IPS-NIHi7 (cell line): Measurements from ENCODE around the gene TOP1.

Source experiments
- DNase-seq: peaks from one replicate; pipeline ENCODE4 v3.0.0; 2012; ENCODE audit warnings: mixed read lengths; ENCODE audit errors: extremely low spot score

TOP1 gene

DNA sequence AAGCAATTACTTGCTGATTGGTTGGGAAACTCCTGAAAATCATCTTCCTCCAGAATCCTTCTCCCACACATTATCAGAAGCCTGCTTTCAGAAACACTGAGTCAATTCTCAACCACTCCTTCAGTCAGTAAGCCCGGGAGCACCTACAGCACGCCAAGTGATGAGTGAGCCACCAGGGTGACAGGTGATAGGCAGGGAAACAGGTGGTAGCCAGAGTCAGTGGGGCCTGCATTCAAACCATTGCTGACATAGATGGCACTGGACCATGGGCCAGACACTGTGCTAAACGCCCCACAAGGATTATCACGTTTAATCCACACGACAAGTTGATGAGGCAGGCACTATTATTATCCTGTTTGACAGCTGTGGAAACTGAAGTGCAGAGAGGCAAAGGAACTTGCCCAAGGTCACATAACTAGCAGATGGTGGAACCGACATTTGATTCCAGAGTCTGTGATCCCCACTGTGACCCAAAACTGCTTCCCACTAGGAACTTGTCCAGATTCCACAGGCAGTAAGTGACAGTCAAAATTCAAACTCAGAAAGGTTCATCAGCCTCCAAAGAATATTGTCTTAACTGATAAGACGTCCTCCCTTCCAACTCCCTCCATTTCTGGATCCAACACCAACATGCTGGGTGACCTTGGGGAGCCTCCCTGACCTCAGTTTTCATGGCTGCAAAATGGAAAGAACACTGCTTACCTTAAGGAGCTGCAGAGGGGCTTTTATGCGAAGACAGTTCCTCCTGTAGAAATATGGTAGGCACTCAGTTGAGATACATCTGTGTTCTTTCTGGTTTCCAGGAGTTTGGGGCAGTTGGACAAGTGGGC is 23.9 kb upstream of the TOP1 start:
- no peak for DNase-seq

DNA sequence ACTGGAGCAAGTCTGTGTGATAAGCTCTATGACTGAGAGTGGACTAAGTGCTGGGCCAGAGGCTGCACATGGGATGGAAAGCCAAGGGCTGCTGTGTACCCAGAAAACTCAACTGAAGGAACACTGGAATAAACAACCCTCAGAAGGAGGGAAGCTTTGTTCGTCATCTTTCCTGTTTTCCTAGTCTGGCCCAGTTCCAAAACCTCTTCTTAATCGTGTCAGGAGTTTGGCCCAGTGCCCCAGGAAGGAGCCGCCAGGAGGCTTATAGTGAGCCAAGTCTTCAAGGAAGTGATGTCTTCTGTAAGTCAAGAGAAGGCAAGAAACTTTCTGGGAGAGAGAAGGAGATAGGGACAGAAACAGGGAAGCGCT is 23.3 kb upstream of the TOP1 start:
- DNase-seq, result no peak

- no peak for DNase-seq
These were observed 22.3 kb upstream of the TOP1 start for GRCh38 chr20:41006126-41006935.

DNA sequence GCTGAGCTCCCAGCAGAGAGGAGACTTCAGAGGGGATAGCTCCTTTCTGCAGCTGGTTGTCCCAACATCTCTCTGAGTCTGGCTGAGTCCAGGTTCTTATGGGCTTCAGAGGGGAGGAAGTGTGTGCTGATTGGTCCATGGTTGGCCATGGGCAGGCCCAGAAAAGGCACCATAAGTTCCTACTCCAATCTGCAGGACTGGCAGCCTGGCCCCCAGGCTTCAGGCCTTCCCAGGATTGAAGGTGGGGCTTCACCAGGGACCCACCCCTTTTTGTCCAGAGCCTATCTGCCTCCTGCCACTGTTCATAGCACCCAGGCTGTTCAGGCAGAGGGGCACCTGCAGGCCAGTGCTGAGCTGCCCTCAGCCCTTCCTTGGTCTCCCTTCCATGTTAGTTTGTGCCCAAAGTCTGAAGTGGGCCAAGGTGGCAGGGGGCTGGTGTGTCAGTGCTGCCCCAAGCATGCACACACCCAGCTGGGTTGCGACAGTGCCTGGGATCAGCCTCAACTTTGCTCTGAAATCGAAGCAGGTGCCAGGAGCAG is 21.6 kb upstream of the TOP1 start:
- DNase-seq, result no peak

DNA sequence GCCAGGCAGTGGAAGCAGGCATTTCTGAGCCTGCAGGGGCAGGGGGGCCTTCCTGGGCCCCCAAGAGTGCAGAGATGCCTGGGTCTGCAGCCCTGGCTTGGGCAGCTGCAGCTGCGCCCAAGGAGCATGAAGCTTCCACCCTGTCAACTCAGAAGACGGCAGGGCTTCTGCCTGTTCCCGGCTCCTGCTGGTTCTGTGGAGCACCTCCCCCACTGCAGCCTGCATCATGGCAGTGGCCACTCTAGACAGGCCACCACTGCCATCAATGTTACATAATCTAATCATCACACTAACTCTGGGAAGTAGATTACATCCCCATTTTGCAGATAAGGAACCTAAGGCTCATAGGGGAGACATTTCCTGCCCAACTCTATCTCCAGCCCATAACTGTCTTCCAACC is 21.1 kb upstream of the TOP1 start:
- DNase-seq, result no peak

DNA sequence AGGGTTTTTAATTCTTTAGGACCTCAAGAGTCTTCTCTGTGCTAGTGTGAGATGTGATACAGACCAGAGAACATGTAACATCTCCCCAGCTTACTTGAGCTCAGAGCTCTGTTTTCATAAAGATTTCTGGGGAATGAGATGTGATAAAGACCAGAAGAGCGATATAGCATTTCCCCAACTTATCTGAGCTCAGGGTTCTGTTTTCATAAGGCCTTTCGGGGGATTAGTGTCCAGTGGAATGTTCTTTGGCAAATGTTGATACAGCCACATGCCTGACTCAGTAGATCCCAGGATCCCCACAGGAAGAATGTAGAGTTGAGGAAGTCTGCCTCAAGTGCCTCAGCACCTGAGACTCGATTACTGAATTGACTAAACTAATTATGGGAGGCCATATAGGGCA is 18.7 kb upstream of the TOP1 start:
- no peak for DNase-seq

GRCh38 chr20:41011551-41012067 is 17.0 kb upstream of the TOP1 start:
- DNase-seq, result no peak

- no peak for DNase-seq
These were observed 14.0 kb upstream of the TOP1 start for GRCh38 chr20:41014561-41015088.

- no peak for DNase-seq
These were observed 11.1 kb upstream of the TOP1 start for GRCh38 chr20:41017448-41018042.

- DNase-seq, result no peak
These were observed 10.5 kb upstream of the TOP1 start for GRCh38 chr20:41018153-41018552.

GRCh38 chr20:41023549-41023948 is 5.1 kb upstream of the TOP1 start:
- no peak for DNase-seq

GRCh38 chr20:41027366-41027765 is 1.3 kb upstream of the TOP1 start:
- DNase-seq, result no peak

DNA sequence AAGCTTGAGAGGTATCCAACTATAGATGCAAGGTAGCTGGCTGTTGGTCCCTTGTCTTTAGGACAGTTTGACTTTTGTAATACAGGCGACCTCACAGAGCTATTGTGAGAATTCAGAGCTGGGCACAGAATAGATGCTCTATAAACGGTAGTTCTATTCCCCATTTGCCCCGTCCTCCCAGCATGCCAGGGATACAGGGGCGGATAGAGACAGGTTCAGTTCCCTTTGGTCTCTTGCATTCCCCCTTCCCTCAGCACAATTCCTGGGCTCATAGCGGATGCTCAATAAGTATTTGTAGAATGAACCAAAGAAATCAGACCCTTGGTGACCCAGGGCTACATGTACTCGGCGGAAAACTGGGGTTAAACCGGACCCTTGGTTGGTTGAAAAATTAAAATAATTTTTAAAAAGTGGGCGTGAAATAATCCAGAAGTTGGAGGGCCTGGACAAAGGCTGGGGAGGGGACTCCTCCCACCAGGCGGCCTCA is 707 bp upstream of the TOP1 start:
- DNase-seq, result no peak

DNA sequence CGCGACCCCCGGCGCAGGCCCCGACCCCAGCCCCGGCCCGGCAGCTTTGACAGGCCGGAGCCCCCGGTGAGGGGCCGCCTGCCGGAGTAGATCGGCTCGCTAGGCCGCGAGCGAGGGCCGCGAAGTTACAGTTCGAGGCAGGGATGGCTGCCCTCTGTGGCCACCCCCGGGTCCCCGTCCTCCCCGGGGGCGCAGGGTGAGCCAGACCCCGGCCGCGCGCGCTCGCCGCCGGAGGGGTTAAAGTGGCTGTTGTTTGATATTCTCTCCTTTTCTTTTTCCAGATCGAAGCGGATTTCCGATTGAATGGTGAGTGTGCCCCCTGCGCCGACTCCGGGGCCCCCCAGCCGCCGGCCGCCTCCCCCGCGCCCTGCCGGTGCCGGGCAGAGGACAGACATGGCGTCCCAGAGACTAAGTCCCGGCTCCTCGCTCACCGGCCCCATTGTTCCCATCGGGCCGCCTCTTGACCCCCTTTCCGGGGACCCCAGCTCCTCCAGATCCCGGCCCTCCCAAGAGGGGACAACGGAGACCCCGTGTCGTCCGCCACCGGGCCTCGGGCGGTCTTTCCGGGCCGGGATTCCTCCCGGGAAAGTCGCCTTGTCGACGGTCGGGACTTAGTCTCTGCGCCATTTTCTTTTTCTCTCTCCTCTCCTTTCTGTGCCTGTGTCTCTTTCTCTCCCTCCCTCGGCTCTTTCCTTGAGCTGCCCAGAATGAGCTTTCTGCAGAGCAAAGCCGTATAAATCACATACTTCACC is 704 bp downstream of the TOP1 start:
- no peak for DNase-seq

GRCh38 chr20:41030061-41030460 is 1.4 kb downstream of the TOP1 start:
- no peak for DNase-seq

- DNase-seq, result no peak
These were observed 2.1 kb downstream of the TOP1 start for GRCh38 chr20:41030531-41031242.

GRCh38 chr20:41031243-41031619 is 2.6 kb downstream of the TOP1 start:
- DNase-seq, result no peak

GRCh38 chr20:41032271-41032670 is 3.6 kb downstream of the TOP1 start:
- no peak for DNase-seq

DNA sequence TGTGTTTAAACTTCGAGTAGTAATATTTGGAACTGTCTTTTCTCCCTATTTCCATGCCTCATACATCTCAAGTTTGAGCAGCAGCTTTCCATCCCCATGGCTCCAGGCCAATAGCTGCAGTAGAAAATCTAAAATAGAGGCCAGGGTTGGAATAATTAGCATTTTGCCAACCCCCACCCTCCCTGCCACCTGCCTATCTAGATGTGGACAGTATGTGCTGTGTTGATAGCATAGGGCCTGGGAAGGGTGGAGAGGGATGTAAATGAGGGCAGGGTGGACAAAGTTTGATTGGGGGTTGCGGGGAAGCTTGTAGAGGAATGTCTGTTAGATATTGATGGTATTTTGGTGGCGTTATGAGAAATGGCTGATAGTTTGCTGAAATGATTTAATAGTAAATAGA is 5.6 kb downstream of the TOP1 start:
- DNase-seq, result no peak

- no peak for DNase-seq
These were observed 6.6 kb downstream of the TOP1 start for GRCh38 chr20:41035207-41035606.

DNA sequence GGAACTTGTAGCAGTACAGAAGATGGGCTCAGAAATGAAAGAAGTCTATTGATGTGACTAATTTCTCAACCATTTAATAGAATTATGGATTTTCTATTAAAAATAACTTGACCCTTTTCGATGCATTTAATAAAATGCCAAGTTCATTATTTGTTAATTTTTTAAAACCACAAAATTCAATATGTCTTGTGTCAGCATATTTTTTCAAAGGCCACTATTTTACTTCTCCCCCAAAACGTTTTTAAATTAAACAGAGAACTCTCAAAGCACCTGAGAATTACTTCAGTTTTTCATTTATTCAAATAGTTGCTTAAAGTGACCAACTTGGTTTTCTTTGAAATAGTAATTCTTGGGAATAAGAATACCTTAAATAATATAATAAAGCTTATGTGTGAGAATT is 8.6 kb downstream of the TOP1 start:
- DNase-seq, result no peak
